ENCODE results near the gene ODC1.
"Not testable (repeated sequence)": the region's sequence is repeated elsewhere in the genome, so short reads cannot be mapped to it uniquely, and the experiment has no call there.

ODC1 gene

GRCh38 chr2:10477443-10478297 is 29.5 kb upstream of the ODC1 start:
- peak in 2 of 3 experiments; percentile 20 to 51 for DNase-seq

- no peak for DNase-seq
These were observed 28.8 kb upstream of the ODC1 start for GRCh38 chr2:10476723-10477442.

- DNase-seq = no peak
These were observed 27.9 kb upstream of the ODC1 start for GRCh38 chr2:10475811-10476660.

GRCh38 chr2:10475221-10475722 is 27.1 kb upstream of the ODC1 start:
- DNase-seq = no peak

- no peak for DNase-seq
These were observed 25.1 kb upstream of the ODC1 start for GRCh38 chr2:10473121-10473756.

GRCh38 chr2:10471955-10472354 is 23.8 kb upstream of the ODC1 start:
- DNase-seq = no peak

GRCh38 chr2:10471046-10471571 is 23.0 kb upstream of the ODC1 start:
- DNase-seq = no peak

- DNase-seq = no peak
These were observed 22.0 kb upstream of the ODC1 start for GRCh38 chr2:10469955-10470608.

GRCh38 chr2:10469301-10469700 is 21.2 kb upstream of the ODC1 start:
- no peak for DNase-seq

GRCh38 chr2:10467401-10467800 is 19.3 kb upstream of the ODC1 start:
- DNase-seq = no peak

GRCh38 chr2:10466801-10467200 is 18.7 kb upstream of the ODC1 start:
- no peak for DNase-seq

- DNase-seq = no peak
These were observed 17.8 kb upstream of the ODC1 start for GRCh38 chr2:10465910-10466309.

- DNase-seq = no peak
These were observed 14.3 kb upstream of the ODC1 start for GRCh38 chr2:10462178-10463083.

- DNase-seq = no peak
These were observed 12.3 kb upstream of the ODC1 start for GRCh38 chr2:10460366-10460796.

GRCh38 chr2:10457846-10458598 is 9.9 kb upstream of the ODC1 start:
- DNase-seq = peak in 1 of 3 experiments; percentile 21

GRCh38 chr2:10457195-10457594 is 9.1 kb upstream of the ODC1 start:
- not testable (repeated sequence) for DNase-seq

- no peak for DNase-seq
These were observed 6.4 kb upstream of the ODC1 start for GRCh38 chr2:10454505-10454904.

- DNase-seq = no peak
These were observed 5.8 kb upstream of the ODC1 start for GRCh38 chr2:10453905-10454298.
